Hippocampal formation (tissue), 2 donors: ENCODE measurements around the gene CDK2.

Source experiments
- DNase-seq, 2 donors: peaks; one replicate each; lab custom pipeline; 2025; lab: John Stamatoyannopoulos, UW

The CDK2 gene

GRCh38 chr12:55938826-55939501 is 27.7 kb upstream of the CDK2 start:
- no peak for DNase-seq

GRCh38 chr12:55940065-55940732 is 26.4 kb upstream of the CDK2 start:
- DNase-seq: peak; percentile 78 to 81

GRCh38 chr12:55942055-55942454 is 24.6 kb upstream of the CDK2 start:
- no peak for DNase-seq

GRCh38 chr12:55942577-55943136 is 24.0 kb upstream of the CDK2 start:
- DNase-seq: no peak

- no peak for DNase-seq
Observed at GRCh38 chr12:55946553-55946952, 20.1 kb upstream of the CDK2 start.

GRCh38 chr12:55955344-55955743 is 11.3 kb upstream of the CDK2 start:
- DNase-seq: no peak

- DNase-seq: no peak
Observed at GRCh38 chr12:55955800-55956508, 10.7 kb upstream of the CDK2 start.

- DNase-seq: no peak
Observed at GRCh38 chr12:55957106-55957859, 9.3 kb upstream of the CDK2 start.

- no peak for DNase-seq
Observed at GRCh38 chr12:55963760-55964159, 2.9 kb upstream of the CDK2 start.

- DNase-seq: no peak
Observed at GRCh38 chr12:55965240-55965639, 1.4 kb upstream of the CDK2 start.

GRCh38 chr12:55965941-55966407 is 656 bp upstream of the CDK2 start, which contains the start of gene PMEL:
PMEL (minus strand) TSS chr12:55966042; CDS start chr12:55966011, 31 bp downstream.
- DNase-seq: no peak

GRCh38 chr12:55969356-55969755 is 2.7 kb downstream of the CDK2 start:
- DNase-seq: no peak

- no peak for DNase-seq
Observed at GRCh38 chr12:55970775-55971174, 4.1 kb downstream of the CDK2 start.

- DNase-seq: no peak
Observed at GRCh38 chr12:55972042-55972441, 5.4 kb downstream of the CDK2 start.

GRCh38 chr12:55972456-55972855 is 5.8 kb downstream of the CDK2 start:
- DNase-seq: no peak

GRCh38 chr12:55972911-55973598 is 6.4 kb downstream of the CDK2 start:
- peak in 1 of 2 donors; percentile 47 for DNase-seq

- DNase-seq: peak; percentile 100
Observed at GRCh38 chr12:55973599-55974307, 7.1 kb downstream of the CDK2 start, which contains the start of gene RAB5B. RAB5B (plus strand) TSS chr12:55974078; CDS start chr12:55986961, 12,883 bp downstream.

- DNase-seq: peak in 1 of 2 donors; percentile 29
Observed at GRCh38 chr12:55974308-55974730, 7.7 kb downstream of the CDK2 start.

- no peak for DNase-seq
Observed at GRCh38 chr12:55978393-55978792, 11.8 kb downstream of the CDK2 start.

- DNase-seq: no peak
Observed at GRCh38 chr12:55979069-55979468, 12.4 kb downstream of the CDK2 start.
